WTC11 (cell line): ENCODE data around the gene LAMC2.

ENCODE experiments used
- ETV6 ChIP-seq: sonication (generic); formaldehyde crosslinking; IDR thresholded peaks from 2 replicates; pipeline ENCODE4 v1.8.1; 2022; ENCODE audit warnings: mild to moderate bottlenecking, missing genetic modification reagents
- NR2C2 ChIP-seq: sonication (generic); formaldehyde crosslinking; IDR thresholded peaks from 2 replicates; pipeline ENCODE4 v1.8.0; 2022; ENCODE audit warnings: mild to moderate bottlenecking, missing genetic modification reagents
- USF1 ChIP-seq: sonication (generic); formaldehyde crosslinking; IDR thresholded peaks from 2 replicates; pipeline ENCODE4 v1.8.0; 2022; ENCODE audit warnings: mild to moderate bottlenecking, missing genetic modification reagents

- TF ChIP-seq ETV6 (CRISPR knock-in tag) (no peak), NR2C2 (CRISPR knock-in tag) (no peak), USF1 (no peak)
Measured at GRCh38 chr1:183238071-183238470, 52.0 kb downstream of the LAMC2 start.
